ENCODE data around the gene CPSF4L.

CPSF4L gene

DNA sequence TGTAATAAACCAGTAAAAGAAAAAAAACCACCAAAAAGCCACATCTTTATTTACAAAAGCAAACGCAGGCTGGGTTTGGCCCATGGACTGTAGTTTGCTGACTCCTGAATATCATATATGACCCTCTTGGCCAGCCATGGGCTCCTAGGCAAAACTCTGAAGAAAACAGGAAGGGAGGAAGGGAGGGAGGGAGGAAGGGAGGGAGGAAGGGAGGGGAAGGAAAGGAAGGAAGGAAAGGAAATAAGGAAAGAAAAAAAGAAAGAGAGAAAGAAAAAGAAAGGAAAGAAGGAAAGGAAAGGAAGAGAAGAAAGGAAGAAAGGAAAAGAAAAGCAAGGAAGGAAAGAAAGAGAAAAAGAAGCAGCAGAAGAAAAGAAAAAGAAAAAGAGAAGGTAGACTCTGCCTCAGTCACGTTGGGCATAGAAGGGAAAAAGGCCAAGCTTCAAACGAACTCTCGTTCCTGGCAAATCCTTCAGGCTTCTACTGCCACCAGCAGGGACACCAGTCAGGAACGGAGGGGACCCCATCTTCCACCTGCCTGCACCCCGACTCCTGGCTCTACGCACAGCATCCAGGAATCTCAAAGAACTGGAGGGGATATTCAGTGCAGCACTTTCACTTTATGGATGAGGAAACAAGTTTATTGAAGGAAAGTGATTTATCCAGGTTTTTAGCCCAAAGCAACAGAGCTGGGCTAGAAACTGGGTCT, 28.0 kb upstream of the CPSF4L start:
- no peak for DNase-seq (ENCODE audit: low spot score)

DNA sequence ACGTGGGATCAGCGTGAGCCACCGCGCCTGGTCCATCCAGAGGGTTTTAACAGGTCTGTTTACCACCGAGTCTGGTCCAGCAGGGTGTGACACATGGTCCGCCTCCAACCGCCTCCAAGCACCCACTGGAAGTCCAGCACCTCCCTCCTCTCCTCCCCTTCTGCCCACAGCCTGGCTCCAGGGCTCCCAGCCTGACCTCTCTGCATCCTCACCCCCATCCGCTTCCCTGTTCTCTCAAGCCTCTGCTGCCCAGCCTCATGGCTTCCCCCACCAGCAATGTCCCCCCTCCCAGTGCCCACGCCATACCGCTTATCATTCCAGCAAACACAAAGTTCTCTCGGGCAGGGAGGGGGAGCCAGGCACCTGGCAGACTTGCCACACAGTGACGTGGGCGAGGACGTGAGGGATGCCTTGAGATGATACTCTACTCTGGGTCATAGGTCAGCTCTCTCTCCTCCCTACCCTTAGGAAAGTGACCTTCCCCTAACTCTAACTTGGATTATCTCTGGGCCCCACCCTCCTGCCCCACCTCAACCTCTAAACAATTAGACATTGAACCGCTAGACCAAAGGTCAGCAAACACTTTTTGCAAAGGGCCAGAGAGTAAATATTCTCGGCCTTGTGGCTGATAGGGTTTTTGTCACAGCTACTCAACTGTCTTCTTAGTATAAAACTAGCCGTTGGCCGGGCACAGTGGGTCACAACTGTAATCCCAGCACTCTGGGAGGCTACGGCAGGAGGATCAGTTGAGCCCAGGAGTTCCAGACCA, 27.0 kb upstream of the CPSF4L start:
- DNase-seq (ENCODE audit: low spot score): no peak

DNA sequence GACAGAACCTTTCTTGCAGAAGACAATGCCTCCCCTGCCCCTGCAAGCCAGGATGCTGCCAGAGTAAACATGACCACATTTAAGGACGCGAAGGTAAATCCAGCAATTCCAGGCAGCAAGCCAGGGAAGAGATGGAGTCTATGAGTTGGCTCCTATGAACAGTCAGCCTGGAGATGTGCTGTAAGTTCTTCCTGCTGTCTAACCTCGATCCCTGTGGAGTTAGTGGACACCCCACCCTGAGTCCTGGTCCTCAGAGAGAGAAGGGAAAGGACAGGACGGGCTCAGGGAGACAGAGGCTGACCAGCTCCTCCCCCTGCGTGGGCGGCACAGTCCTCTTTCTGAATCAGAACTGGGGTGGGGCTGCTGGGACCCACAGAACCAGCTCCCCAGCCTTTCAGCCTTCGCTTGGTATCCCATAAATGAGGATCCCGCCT, 25.2 kb upstream of the CPSF4L start:
- no peak for DNase-seq (ENCODE audit: low spot score)

DNA sequence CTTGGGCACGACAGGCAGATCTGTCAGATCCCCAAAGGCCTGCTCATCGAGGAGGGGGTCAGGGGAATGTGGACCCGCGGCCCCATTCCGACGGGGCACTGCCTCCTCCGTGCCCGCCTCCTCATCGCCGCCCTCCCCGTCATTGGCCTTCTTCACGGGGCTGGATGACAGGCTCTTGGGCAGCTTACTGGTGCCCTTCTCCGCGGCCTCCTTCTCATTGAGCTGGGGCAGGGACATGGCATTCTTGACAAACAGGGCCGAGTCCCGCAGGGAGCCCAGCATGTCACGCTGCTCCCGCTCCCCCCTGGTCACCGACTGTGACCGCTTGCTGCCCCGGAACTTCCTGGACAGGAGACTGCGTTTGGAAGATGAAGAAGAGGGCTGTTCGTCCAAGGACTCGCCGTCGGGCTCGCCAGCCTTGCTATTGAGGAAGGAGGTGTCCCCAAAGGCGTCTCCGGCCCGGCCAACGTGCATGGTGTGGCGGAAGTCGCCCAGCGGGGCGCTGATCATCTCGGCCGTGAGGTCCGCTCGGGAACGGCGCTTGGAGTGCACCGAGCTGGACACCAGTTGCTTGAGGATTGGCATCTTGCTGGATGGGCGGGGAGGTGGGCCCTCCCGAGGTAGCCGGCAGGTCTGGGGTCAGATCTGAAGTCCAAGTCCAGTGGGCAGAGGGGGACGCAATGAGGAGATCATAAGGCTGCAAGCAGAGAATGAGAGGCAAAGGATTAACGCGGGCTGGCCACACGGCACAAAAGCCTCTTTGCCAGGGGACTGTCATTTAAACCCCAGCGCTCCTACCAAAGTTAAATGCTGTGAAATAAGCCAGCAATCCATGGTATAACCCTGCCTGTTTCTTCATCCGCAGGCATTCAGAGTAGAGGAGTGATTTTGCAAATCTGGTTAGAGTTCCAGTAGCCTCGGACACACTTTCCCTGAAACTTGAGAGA, 24.5 kb upstream of the CPSF4L start:
- DNase-seq (ENCODE audit: low spot score): no peak

DNA sequence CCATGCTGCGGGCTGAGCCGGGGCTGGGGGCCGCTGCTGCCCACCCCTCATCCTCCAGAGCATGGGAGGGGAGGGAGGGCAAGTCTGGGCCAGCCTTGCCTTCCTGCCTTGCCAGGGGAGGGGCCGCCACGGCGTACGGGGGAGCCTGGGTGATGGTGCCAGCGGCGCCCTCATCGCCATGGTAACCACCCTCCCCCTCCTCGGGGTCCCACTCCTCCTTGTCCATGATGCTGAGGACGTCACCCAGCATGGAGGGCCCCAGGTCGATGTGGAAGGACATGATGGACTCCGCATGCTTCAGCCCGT, 23.9 kb upstream of the CPSF4L start:
- no peak for DNase-seq (ENCODE audit: low spot score)

DNA sequence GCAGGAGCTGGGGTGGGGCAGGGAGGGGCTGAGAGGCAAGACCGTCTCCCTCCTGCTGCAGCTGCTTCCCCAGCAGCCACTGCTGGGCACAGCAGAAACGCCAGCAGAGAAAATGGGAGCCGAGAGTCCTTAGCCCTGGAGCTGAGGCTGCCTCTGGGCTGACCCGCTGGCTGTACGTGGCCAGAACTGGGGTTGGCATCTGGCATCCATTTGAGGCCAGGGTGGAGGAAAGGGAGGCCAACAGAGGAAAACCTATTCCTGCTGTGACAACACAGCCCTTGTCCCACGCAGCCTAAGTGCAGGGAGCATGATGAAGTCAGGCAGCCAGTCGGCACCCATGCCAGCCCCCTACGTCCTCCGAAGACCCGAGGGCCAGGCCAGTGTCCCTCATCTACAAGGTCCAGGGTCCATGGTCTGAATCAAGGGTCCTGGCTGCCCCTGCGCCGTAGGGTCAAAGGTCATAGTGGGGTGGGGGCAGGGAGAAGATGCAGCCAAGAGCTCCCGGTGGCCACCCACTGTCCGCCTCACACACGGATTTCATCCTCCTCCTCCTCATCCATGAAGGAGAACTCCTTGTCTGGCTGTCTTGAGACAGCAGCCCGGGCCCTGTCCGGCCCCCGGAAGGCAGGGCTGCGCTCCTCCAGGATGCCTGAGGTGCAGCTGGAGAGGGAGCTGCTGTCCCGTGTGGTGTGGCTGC, 23.4 kb upstream of the CPSF4L start:
- DNase-seq (ENCODE audit: low spot score): no peak

DNA sequence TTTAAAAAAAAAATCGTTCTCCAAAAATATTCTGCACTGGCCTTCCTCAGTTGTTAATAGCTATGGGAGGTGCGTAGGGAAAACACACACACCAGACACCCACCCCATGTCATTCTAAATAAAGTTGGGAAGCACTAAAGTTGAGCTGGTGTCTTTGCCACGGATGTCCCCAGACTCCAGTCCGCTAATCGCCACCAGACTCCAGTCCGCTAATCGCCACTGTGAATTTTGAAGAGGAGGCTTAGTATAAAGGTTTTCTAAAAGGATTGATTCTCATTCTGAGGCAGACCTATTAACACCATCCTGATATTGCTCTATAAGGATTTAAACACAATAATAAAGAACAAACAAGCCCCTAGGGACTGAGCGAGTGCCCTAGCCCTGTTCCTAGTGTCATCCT, 22.7 kb upstream of the CPSF4L start:
- no peak for DNase-seq (ENCODE audit: low spot score)

DNA sequence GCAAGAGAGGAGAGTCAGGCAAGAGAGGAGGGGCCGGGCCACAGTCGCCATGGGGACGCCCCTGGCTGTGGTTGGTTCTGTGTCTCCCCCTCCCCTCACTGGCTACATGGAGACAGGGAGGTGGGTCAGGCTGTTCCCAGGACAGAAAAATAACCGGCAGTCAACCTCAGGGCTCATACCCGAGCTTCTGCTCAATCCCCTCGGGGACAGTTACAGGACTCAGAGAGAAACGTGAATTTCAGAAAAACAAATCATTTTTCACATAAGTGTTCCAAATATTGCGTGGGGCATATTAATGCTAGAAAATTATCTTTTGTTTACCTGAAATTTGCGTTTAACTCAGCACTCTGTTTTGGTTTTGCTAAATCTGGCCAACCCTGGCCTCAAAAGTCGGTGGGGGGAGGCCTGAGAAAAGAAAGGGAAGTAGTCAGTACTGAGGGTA, 22.2 kb upstream of the CPSF4L start:
- DNase-seq (ENCODE audit: low spot score): no peak

DNA sequence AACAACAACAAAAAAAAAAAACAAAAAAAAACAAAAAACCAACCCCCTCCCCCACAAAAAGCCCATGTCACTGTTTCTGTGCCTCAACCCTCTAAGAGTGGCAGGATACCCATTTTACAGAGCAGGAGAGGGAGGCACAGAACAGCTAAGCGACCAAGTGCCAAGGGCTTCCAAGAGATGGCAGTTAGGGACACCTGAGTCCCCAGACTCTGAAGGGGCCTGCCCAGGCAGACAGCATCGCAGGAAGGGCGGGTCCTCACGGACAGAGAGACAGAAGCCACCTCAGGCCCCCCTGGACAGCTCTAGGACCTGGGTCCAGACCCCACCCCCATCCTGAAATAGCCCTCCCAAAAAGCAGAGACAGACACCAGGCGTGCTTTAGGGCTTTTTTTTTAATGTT, 21.6 kb upstream of the CPSF4L start:
- no peak for DNase-seq (ENCODE audit: low spot score)

DNA sequence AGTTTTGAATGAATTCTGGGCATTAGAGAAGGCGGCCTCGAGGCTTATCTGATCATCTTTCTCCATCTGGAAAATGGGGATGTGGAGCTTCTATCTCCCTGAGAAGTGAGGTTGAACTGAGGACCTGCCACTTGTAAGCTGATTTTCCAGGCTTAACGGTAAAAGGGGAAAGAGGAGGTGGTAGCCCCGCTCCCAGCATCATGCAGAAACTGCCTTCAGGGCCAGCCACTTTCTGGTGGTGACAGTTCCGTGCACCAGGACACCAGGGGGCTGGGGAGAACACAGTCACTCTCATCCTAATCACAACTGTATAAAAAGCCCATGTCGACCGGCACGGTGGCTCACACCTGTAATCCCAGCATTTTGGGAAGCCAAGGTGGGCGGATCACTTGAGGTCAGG, 20.9 kb upstream of the CPSF4L start:
- DNase-seq (ENCODE audit: low spot score): no peak

DNA sequence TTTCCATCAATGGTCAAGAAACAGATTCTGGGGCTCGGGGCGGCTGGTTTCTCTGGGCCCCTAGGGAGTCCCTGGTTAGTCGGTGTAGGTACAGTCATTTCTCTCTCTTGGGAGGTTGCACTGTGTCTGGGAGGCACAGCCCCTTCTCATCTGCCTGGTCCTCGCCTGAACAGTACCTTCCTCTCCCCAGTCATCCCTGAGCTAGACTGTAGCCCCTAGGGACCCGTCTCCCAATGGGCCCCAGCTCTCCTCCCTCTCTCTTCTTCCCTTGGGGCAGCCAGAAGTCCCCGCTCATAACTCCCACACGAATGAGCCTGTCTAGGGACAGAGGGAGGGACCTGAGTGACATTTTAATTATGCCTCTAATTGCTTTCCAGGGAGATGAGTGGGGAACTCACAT, 20.2 kb upstream of the CPSF4L start:
- DNase-seq (ENCODE audit: low spot score): no peak

DNA sequence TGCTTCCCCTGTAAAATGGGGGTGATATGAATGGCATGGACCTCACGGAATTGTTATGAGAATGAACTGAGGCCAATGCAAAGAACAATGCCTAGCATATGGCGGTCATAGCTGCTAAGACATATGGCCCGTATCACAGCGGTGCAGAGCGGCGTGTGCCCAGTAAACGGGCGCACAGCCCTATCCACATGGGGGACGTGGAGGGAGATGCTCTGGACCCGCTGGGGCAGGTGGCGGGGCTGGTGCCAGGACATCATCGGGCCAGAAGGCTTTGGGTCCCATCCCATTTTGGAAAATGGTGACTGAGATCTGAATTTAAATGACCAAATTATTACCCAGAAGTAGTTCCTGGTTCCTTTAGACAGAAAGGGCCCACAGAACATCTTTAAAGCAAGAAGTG, 18.5 kb upstream of the CPSF4L start:
- no peak for DNase-seq (ENCODE audit: low spot score)

DNA sequence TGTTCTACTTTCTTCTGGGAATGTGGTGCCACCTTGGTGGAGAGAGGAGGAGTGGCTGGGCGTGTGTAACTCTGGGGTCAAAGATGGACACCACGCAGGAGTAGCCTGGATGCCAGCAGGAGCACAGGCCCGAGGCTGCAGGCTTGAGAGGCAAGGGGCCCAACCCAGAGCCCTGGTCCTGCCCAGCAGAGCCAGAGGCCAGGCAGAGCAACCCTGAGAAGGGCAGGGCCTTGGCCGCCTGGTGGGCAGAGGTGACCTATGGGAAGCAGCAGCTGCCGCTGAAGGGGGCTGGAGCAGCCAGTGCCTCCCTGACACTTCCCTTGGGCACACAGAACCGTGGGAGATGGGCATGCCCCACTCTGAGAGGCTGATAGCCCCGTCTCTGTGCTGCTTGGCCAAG, 18.0 kb upstream of the CPSF4L start:
- DNase-seq (ENCODE audit: low spot score): no peak

DNA sequence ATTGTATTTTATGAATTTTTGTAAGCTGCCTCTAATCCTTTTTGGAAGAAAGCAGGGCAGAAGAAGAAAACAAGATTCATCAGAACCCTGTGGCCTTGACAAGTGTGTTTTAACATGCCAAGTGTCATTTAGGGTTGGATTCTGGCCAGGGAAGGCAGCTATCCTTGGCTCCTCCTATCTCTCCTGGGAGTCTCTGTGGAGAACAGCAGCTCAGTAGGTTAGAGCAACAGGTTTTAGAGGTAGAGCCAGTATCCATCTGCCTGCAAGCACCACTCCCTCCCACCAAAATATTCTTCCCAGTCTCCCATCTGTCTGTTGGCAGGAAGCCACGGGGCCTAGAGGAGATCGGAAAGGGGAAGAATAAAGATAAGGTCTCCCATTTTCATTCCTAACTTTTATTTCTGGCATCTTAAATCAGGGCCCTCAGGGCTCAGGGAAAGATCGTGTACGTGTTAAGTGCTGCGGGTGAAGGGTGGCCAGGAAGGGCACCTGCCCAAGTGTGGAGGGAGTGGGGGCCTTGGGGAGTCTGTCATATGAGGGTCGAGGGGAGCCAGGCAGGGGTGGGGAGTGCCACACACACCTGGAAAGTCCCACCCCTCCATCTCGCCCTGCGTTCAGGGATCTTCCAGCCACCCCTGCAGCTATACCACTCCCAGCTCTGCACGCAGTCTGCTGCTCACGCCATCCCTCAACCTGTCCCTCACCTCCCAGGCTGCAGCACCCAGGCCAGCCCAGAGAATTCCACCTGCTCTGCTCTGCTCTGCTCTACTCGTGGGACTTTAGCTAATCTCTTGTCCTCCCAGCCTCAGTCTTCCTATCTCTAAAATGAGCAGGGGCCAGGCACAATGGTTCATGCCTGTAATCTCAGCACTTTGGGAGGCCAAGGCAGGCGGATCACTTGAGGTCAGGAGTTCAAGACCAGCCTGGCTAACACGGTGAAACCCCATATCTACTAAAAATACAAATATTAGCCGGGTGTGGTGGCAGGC, 17.1 kb upstream of the CPSF4L start:
- DNase-seq (ENCODE audit: low spot score): no peak

DNA sequence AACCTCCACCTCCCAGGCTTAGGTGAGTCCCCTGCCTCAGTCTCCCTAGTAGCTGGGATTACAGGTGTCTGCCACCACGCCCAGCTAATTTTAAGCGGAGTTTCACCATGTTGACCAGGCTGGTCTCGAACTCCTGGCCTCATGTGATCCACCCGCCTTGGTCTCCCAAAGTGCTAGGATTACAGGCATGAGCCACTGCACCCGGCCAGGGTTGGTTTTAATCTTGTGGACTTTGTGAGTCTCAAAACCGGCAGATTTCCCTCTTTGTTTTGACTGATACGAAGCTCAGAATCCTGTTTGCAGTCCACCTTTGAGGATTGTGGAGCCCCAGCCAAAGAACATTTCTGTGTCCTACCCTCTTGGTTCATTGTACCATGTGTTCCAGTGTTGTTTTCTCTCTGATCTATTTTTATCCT, 16.4 kb upstream of the CPSF4L start:
- no peak for DNase-seq (ENCODE audit: low spot score)

DNA sequence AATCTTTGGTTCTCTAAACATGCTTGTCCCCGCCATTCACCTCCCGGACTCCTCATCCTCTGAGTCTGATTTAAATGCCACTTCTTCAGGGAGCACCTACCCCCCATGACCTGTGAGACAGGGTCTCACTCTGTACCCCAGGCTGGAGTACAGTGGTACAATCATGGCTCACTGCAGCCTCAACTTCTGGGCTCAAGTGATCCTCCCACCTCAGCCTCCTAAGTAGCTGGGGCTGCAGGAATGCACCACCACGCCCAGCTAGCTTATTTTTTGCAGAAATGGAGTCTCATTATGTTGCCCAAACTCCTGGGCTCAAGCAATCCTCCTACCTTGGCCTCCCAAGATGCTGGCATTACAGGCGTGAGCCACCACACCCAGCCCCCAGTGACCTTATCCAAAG, 12.8 kb upstream of the CPSF4L start:
- no peak for DNase-seq (ENCODE audit: low spot score)

DNA sequence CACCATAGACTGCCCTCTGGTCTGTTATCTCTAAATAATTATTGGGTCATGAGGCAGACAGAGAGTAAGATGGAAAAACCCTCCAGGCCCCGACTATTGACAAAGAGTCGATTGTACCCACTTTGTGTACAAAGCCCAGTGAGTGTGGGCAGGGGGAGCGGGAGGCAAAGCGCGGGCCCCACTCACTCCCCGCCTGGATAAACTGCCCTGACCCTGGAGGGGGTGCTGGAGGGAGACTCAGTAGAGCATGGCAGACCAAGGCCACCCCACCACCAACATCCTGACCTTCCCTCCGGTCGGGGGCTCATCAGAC, 11.2 kb upstream of the CPSF4L start:
- no peak for DNase-seq (ENCODE audit: low spot score)

DNA sequence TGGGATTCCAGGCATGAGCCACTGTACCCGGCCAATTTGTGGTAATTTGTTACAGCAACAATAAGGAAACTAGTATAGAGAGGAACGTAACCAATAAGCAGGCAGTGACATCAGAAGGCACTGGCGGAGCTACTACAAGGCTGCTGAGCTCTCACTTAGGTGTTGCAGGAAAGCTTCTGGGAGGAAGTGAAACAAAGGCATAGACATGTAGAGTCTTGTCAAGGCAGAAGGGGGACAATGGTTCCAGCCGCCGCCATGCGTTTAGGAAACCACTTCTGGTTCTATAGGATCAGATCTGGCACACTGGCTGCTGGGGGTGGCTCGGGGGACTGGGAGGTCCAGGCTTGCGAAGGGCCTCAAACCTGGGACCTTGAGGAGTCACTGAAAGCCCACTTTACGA, 9.4 kb upstream of the CPSF4L start:
- no peak for DNase-seq (ENCODE audit: low spot score)

DNA sequence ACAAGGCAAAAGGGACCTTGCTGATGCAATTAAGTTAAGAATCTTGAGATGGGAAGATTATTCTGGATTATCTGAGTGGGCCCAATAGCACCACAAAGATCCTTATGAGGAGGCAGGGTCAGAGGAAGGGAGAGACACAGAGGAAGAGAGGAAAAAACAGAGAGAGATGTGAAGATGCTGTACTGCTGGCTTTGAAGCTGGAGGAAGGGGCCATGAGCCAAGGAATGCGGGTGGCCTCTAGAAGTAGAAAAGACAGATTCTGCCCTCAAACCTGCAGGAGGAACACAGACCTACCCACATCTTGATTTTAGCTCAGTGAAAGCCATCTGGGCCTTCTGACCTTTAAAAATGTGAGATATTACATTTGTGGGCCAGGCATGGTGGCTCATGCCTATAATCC, 8.1 kb upstream of the CPSF4L start:
- DNase-seq (ENCODE audit: low spot score): no peak

DNA sequence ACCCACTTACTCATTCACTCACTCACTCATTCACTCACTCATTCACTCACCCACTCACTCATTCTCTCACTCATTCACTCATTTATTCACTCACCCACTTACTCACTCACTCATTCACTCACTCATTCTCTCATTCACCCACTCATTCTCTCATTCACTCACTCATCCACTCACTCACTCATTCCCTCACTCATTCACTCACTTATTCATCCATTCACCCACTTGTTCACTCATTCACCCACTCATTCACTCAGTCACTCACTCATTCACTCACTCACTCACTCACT, 7.6 kb upstream of the CPSF4L start:
- DNase-seq (ENCODE audit: low spot score): no peak

DNA sequence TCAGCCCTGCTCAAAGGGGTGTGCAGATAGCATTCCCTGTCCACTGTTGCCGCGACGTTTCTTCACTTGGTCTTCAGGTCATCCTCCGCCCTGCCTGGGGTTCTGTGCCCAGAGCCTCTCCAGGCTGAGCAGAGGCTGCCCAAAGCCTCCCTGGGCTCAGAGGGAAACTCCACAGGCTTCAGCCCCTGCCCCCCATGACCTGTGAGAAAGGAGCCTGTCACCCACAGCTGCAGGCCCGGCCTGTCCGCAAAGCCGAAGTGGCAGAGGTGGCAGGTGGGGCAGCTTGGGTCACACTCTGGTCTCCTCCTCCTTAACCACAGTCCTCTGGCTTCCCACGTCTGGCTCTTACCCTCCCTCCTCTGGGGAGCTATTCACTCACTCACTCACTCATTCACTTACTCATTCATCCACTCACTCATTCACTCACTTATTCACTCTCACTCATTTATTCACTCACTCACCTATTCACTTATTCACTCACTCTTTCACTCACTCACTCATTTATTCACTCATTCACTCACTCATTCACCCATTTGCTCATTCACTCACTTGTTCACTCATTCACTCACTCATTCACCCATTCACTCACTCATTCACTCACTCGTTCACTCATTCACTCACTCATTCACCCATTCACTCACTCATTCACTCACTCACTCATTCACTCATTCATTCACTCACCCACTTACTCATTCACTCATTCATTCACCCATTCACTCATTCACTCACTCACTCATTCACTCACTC, 7.1 kb upstream of the CPSF4L start:
- no peak for DNase-seq (ENCODE audit: low spot score)
